Gastrocnemius medialis (tissue), 4 donors: Measurements from ENCODE around the gene GUCY1A1. TPM values are rescaled to one million over a fixed set of nuclear protein-coding genes. Genes with fewer than 3 reads are reported as not detected.
A peak's percentile ranks its signal among the peaks of the same experiment; 100 is the strongest.

Experiments used
- ATAC-seq, 2 donors: fragments of 150-250 bp; one replicate each; pipeline ENCODE4 v1.9.1; 2016
- DNase-seq, 2 donors: peaks; one replicate each; pipeline ENCODE4 v3.0.0-alpha.2; 2019
- H3K27ac ChIP-seq, 4 donors: fragments of 200-600 bp; sonication (generic); 1 replicate in 1 of 4; 2 replicates in 3 of 4; pipeline ENCODE4 v1.5.1; 2016 to 2018; ENCODE audit warnings: mild to moderate bottlenecking in 2 of 4, moderate library complexity in 1 of 4
- H3K27me3 ChIP-seq, 3 donors: fragments of 200-600 bp; sonication (generic) in 2 of 3; 1 replicate in 1 of 3; 2 replicates in 2 of 3; pipeline versions ENCODE4 v1.5.1 to v1.6.0; 2016 to 2019; ENCODE audit warnings: mild to moderate bottlenecking in 1 of 3, moderate library complexity in 1 of 3
- H3K36me3 ChIP-seq, 2 donors: fragments of 200-600 bp; sonication (generic) in 1 of 2; one replicate each; pipeline ENCODE4 v1.5.1; 2017 to 2018
- H3K4me1 ChIP-seq, 2 donors: fragments of 200-600 bp; sonication (generic) in 1 of 2; one replicate each; pipeline ENCODE4 v1.5.1; 2016 to 2017; ENCODE audit warnings: mild to moderate bottlenecking in 2 of 2
- H3K4me3 ChIP-seq, 4 donors: fragments of 200-600 bp; sonication (generic) in 3 of 4; 1 replicate in 1 of 4; 2 replicates in 3 of 4; pipeline ENCODE4 v1.5.1; 2016 to 2019; ENCODE audit warnings: mild to moderate bottlenecking in 2 of 4
- H3K9me3 ChIP-seq, 3 donors: fragments of 200-600 bp; sonication (generic) in 2 of 3; 1 replicate in 1 of 3; 2 replicates in 2 of 3; pipeline ENCODE4 v1.5.1; 2016 to 2019
- CTCF ChIP-seq, 5 experiments: fragments of 450-650 bp in 3 of 5; fragments of 200-600 bp in 2 of 5; sonication (generic) in 2 of 5; IDR thresholded peaks in 4 of 5; conservative IDR thresholded peaks in 1 of 5; 1 replicate in 4 of 5; 2 replicates in 1 of 5; pipeline ENCODE4 v1.5.1; 2016 to 2019; ENCODE audit warnings: antibody characterized with exemption in 5 of 5, mild to moderate bottlenecking in 3 of 5, moderate library complexity in 3 of 5
- POLR2A ChIP-seq, 2 donors: fragments of 450-650 bp; IDR thresholded peaks; one replicate each; pipeline ENCODE4 v1.6.1; 2017; ENCODE audit warnings: antibody characterized with exemption in 2 of 2, mild to moderate bottlenecking in 2 of 2, moderate library complexity in 2 of 2
- in situ Hi-C, 4 donors: fragments of 200-750 bp; cut with MboI; loops; one replicate each; pipeline versions ENCODE4 v1.15.0 to v1.8.0; 2017; ENCODE audit warnings: low sequenced_read_pairs in 4 of 4
- intact Hi-C: fragments of 100-400 bp; cut with DNase I; formaldehyde crosslinking; loops from one replicate; pipeline ENCODE4 v1.15.1; 2023; ENCODE audit warnings: low total_unique reads
- total RNA-seq, 4 donors: library from RNA; depleted of rRNA; stranded (reverse); fragments of >200 nt; gene quantifications; one replicate each; pipeline versions ENCODE4 v1.1.0 to v1.2.3, GENCODE V29; 2016

The GUCY1A1 gene
- total RNA-seq, 4 donors from 2014 or later: 5.8 to 15.5 (median 9.6) TPM

- no peak overlapping the region for H3K4me3 ChIP-seq
- no peak for DNase-seq
- no peak for ATAC-seq
- intact Hi-C loops: no loop called here
- in situ Hi-C loops: no loop called here
- H3K36me3 ChIP-seq: no peaks in the 10 kb centered on the region
- no peaks in the 10 kb centered on the region for H3K4me1 ChIP-seq
- no peaks in the 10 kb centered on the region for H3K27me3 ChIP-seq
- H3K27ac ChIP-seq: no peak overlapping the region
- no peaks in the 10 kb centered on the region for H3K9me3 ChIP-seq
- TF ChIP-seq POLR2A (IDR thresholded peaks at IDR 0.05) (no peak), CTCF (IDR thresholded peaks at IDR 0.05 in 4 of 5, conservative IDR thresholded peaks at IDR 0.05 in 1 of 5) (no peak)
Measured at GRCh38 chr4:155772459-155773195, 106.0 kb downstream of the GUCY1A1 start.

GRCh38 chr4:155773196-155773800, 106.7 kb downstream of the GUCY1A1 start:
- Histone ChIP-seq H3K4me1 (no peaks in the 10 kb centered on the region), H3K9me3 (no peaks in the 10 kb centered on the region), H3K27ac (peak overlapping the region in 1 of 4 donors; percentile 16), H3K4me3 (no peak overlapping the region), H3K27me3 (no peaks in the 10 kb centered on the region), H3K36me3 (no peaks in the 10 kb centered on the region)
- TF ChIP-seq POLR2A (IDR thresholded peaks at IDR 0.05): no peak
- no peak for TF ChIP-seq CTCF (IDR thresholded peaks at IDR 0.05 in 4 of 5, conservative IDR thresholded peaks at IDR 0.05 in 1 of 5)
- DNase-seq: no peak
- intact Hi-C loops (no loop called here), in situ Hi-C loops (no loop called here)
- no peak for ATAC-seq

GRCh38 chr4:155774033-155774432, 107.4 kb downstream of the GUCY1A1 start:
- no peak for ATAC-seq
- Histone ChIP-seq H3K4me1 (no peaks in the 10 kb centered on the region), H3K4me3 (no peak overlapping the region), H3K27me3 (no peaks in the 10 kb centered on the region), H3K36me3 (no peaks in the 10 kb centered on the region), H3K27ac (peak overlapping the region in 2 of 4 donors; percentile 16 to 20), H3K9me3 (no peaks in the 10 kb centered on the region)
- intact Hi-C loops: no loop called here
- TF ChIP-seq POLR2A (IDR thresholded peaks at IDR 0.05): no peak
- TF ChIP-seq CTCF (IDR thresholded peaks at IDR 0.05 in 4 of 5, conservative IDR thresholded peaks at IDR 0.05 in 1 of 5): no peak
- no peak for DNase-seq
- in situ Hi-C loops: no loop called here

GRCh38 chr4:155777971-155778735, 111.5 kb downstream of the GUCY1A1 start:
- in situ Hi-C loops: no loop called here

More at GRCh38 chr4:155777971-155778735, 111.5 kb downstream of the GUCY1A1 start:
- no peaks in the 10 kb centered on the region for H3K9me3 ChIP-seq
- no peak for DNase-seq
- no peaks in the 10 kb centered on the region for H3K4me1 ChIP-seq
- no peak for TF ChIP-seq POLR2A (IDR thresholded peaks at IDR 0.05)
- TF ChIP-seq CTCF (IDR thresholded peaks at IDR 0.05 in 4 of 5, conservative IDR thresholded peaks at IDR 0.05 in 1 of 5): no peak
- intact Hi-C loops: no loop called here
- H3K27ac ChIP-seq: peak overlapping the region in 1 of 4 donors; percentile 12
- ATAC-seq: no peak
- no peak overlapping the region for H3K4me3 ChIP-seq
- H3K36me3 ChIP-seq: no peaks in the 10 kb centered on the region
- H3K27me3 ChIP-seq: no peaks in the 10 kb centered on the region
